Ishikawa (cell line): Measurements from ENCODE around the gene POFUT1.

Experiments
- CEBPB ChIP-seq: IDR thresholded peaks from 2 replicates; pipeline ENCODE4 v1.6.1; 2012
- CREB1 ChIP-seq: IDR thresholded peaks from 2 replicates; pipeline ENCODE4 v1.6.1; 2012; ENCODE audit warnings: low read depth
- EGR1 ChIP-seq: IDR thresholded peaks from 2 replicates; pipeline ENCODE4 v1.6.1; 2012
- EP300 ChIP-seq: IDR thresholded peaks from 2 replicates; pipeline ENCODE4 v1.6.1; 2012; ENCODE audit warnings: borderline replicate concordance
- FOXM1 ChIP-seq: IDR thresholded peaks from 2 replicates; pipeline ENCODE4 v1.6.1; 2012; ENCODE audit warnings: low read depth, borderline replicate concordance
- NFIC ChIP-seq: IDR thresholded peaks from 2 replicates; pipeline ENCODE4 v1.6.1; 2012
- RAD21 ChIP-seq: IDR thresholded peaks from 2 replicates; pipeline ENCODE4 v1.6.1; 2012; ENCODE audit warnings: low read depth
- TAF1 ChIP-seq: IDR thresholded peaks from 2 replicates; pipeline ENCODE4 v1.6.1; 2012; ENCODE audit warnings: low read depth, mild to moderate bottlenecking
- TCF12 ChIP-seq: IDR thresholded peaks from 2 replicates; pipeline ENCODE4 v1.6.1; 2012; ENCODE audit warnings: low read depth
- TF ChIP-seq, protein P1 (sequence below): IDR thresholded peaks from 2 replicates; pipeline ENCODE4 v1.6.1; 2012; ENCODE audit warnings: low read depth, mild to moderate bottlenecking
- TF ChIP-seq, protein P2 (sequence below): IDR thresholded peaks from 2 replicates; pipeline ENCODE4 v1.6.1; 2012
- TF ChIP-seq, protein P3 (sequence below): IDR thresholded peaks from 2 replicates; pipeline ENCODE4 v1.6.1; 2012

GRCh38 chr20:32216179-32217142, 8.8 kb downstream of the POFUT1 start:
- no peak for TF ChIP-seq TAF1
- no peak for TF ChIP-seq TCF12
- TF ChIP-seq RAD21 = no peak
- no peak for TF ChIP-seq EP300
- TF ChIP-seq, protein P1, sequence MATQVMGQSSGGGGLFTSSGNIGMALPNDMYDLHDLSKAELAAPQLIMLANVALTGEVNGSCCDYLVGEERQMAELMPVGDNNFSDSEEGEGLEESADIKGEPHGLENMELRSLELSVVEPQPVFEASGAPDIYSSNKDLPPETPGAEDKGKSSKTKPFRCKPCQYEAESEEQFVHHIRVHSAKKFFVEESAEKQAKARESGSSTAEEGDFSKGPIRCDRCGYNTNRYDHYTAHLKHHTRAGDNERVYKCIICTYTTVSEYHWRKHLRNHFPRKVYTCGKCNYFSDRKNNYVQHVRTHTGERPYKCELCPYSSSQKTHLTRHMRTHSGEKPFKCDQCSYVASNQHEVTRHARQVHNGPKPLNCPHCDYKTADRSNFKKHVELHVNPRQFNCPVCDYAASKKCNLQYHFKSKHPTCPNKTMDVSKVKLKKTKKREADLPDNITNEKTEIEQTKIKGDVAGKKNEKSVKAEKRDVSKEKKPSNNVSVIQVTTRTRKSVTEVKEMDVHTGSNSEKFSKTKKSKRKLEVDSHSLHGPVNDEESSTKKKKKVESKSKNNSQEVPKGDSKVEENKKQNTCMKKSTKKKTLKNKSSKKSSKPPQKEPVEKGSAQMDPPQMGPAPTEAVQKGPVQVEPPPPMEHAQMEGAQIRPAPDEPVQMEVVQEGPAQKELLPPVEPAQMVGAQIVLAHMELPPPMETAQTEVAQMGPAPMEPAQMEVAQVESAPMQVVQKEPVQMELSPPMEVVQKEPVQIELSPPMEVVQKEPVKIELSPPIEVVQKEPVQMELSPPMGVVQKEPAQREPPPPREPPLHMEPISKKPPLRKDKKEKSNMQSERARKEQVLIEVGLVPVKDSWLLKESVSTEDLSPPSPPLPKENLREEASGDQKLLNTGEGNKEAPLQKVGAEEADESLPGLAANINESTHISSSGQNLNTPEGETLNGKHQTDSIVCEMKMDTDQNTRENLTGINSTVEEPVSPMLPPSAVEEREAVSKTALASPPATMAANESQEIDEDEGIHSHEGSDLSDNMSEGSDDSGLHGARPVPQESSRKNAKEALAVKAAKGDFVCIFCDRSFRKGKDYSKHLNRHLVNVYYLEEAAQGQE = no peak
- no peak for TF ChIP-seq CREB1
- TF ChIP-seq, protein P2, sequence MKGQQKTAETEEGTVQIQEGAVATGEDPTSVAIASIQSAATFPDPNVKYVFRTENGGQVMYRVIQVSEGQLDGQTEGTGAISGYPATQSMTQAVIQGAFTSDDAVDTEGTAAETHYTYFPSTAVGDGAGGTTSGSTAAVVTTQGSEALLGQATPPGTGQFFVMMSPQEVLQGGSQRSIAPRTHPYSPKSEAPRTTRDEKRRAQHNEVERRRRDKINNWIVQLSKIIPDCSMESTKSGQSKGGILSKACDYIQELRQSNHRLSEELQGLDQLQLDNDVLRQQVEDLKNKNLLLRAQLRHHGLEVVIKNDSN = no peak
- TF ChIP-seq, protein P3, sequence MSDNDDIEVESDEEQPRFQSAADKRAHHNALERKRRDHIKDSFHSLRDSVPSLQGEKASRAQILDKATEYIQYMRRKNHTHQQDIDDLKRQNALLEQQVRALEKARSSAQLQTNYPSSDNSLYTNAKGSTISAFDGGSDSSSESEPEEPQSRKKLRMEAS = no peak
- no peak for TF ChIP-seq FOXM1
- no peak for TF ChIP-seq NFIC
- TF ChIP-seq EGR1 = no peak
- no peak for TF ChIP-seq CEBPB
